Brain pericyte (primary cell): ENCODE data around the gene PRPH2.
A peak's percentile ranks its signal among the peaks of the same experiment; 100 is the strongest.

Experiments
- DNase-seq: peaks from one replicate; pipeline ENCODE4 v3.0.0-alpha.2; 2012; ENCODE audit warnings: low read depth, low spot score

The PRPH2 gene, protein sequence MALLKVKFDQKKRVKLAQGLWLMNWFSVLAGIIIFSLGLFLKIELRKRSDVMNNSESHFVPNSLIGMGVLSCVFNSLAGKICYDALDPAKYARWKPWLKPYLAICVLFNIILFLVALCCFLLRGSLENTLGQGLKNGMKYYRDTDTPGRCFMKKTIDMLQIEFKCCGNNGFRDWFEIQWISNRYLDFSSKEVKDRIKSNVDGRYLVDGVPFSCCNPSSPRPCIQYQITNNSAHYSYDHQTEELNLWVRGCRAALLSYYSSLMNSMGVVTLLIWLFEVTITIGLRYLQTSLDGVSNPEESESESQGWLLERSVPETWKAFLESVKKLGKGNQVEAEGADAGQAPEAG

DNA sequence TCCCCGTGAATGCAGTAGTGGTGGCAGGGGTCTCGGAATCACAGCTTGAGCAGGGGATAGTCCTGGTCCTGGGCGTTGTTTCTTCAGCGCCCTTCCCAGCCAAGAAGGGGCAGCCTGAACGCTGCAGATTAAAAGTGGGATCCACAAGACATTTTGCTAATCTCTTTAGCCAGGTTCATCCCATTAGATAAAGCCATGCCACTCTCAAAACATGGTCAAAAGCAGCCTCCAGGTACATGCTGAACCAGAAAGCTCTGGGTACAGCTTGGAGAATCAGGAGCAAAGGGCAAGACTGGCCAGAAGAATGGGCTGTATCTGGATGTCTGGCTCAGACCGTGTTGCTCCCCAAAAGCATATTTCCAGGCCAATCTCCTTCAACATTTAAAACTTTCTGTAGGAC, at the start of gene PRPH2:
Gene PRPH2, minus strand, starts transcription at position 101 of the 400 bp plus-strand sequence. CDS start 263 bp downstream, outside the sequence.
- no peak for DNase-seq

DNA sequence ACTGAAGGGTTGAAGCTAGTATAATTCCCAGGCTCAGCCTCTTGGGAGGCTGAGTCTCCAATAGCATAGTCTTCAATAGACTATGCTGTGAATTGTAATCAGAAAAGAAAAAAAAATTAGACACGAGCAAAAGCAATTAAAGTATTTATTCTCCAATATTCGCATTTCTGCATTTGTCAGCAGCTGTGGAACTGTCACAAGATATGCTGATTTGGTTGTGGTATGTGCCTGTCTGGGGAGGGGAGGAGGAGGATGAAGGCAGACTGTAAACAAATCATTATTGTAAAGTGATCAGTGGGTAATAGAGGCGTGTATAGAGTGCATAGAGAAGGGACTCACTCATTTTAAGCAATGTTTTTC, 49.3 kb upstream of the PRPH2 start:
- DNase-seq = no peak

DNA sequence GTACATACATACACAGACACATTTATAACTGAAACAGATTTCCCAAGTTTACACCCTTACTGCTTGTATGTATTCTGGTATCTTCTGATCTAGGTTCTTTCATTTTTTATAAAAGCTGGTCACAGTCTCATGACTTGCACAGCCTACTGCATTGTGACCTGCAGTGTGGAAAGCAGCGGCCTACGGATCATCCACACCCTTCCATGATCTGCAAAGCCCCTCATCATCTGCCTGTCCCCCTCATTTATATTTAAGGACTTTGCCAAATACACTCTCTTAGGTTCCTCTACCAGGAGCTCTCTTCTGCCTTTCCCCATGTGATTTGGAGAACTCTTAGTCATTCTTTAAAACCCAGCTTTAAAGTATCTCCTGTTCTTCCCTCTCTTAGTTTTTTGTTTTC, 47.4 kb upstream of the PRPH2 start:
- DNase-seq = no peak

DNA sequence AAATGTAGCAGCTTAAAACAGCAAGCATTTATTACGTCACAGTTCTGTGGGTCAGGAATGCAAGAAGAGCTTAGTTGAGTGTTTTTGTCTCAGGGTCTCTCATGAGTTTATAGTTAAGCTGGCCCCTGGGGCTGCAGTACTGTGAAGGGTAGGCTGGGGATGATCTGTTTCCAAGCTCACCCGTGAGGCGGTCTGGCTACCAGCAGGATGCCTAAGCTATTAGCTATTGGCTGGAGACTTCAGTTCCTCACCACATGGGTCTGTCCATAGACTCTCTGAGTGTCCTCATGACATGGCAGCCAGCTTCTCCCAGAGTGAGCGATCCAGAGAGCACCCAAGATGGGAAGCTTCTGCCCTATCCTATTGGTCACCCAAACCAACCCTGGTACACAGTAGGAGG, 46.7 kb upstream of the PRPH2 start:
- no peak for DNase-seq

DNA sequence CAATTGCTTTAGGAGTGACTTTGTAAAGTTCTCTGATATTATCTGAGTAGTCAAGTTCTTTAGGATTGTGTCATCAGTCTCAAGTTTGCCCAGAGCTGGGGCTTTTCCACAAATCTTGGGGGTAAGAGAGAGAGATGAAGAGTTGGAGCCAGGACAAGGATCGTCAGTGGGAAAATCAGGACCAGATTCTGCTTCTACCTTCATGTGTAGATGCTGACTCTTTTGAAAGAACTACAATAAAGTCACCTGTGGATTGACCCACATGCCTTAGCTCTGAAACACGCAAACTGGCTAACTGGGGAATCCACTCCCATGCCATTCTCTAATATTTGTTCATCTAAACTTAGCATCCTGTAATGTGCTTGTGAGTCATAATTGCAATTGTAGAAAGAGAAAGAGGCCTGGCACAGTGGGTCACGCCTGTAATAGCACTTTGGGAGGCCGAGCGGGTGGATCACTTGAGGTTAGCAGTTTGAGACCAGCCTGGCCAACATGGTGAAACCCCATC, 43.8 kb upstream of the PRPH2 start:
- DNase-seq = no peak

DNA sequence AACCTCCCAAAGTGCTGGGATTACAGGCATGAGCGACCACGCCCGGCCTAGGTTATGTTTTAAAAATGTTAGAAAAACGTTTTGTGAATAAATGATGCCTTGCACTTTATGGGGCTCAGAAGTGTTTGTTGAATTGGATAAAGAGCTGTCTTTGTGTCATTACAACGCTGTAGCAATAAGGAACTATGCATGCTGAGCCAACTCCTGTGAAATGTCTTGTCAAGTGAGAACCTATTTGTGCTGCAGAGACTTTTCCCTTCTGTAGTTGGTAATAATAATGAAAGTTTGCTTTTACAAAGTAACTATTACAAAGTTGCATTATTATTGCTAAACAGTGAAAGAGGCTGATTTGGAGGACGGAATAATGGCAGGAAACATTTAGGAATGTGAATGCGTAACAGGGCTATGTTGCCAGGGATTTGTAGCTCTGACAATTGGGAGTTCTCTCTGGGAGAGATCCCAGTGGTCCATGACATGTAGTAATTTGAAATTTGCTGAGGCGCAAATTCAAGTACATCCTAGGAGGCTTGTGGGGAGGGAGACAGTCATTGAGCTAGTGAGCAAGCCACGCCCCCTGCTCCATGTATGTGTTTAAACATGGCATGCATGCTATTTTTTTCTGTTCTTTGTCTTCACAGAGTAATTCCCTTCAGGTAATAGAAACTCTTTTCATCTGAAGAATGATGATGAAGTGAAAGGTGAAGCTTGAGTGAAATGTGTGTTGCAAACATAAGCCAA, 42.7 kb upstream of the PRPH2 start:
- DNase-seq = no peak

DNA sequence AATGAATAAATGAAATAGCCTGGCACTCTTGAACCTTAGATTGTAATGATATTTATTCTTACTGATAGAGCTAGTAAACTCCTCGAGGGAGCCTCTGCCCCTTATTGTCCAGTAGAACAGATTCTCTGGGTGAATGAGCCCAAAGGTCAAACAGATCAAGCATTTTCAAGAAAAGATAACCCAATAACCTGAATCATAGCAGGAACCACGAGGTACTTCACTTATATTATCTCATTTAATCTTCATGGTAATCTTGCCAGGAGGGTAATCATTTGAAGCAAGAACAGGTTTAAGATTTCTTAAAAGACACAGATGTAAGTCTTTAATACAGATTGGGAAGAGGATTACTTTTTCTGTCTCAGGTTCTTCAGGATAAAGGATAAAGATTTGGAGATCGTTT, 40.6 kb upstream of the PRPH2 start:
- DNase-seq = no peak

DNA sequence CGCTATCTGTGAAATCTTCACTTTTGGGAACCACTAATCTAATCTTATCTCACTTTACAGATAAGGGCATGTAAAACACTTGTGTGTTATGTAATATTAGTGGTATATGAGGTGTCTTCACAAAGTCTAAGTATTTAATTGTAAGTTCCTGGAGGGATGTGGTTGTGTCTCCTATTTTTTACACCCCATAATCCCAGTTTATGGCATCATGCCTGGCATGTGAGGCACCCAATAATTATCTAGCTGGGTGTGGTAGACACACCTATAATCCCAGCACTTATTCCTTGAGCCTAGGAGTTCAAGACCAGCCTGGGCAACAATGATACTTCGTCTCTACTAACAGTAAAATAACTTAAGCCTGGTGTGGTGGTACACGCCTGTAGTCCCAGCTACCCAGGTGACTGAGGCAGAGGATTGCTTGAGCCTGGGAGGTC, 40.0 kb upstream of the PRPH2 start:
- no peak for DNase-seq

DNA sequence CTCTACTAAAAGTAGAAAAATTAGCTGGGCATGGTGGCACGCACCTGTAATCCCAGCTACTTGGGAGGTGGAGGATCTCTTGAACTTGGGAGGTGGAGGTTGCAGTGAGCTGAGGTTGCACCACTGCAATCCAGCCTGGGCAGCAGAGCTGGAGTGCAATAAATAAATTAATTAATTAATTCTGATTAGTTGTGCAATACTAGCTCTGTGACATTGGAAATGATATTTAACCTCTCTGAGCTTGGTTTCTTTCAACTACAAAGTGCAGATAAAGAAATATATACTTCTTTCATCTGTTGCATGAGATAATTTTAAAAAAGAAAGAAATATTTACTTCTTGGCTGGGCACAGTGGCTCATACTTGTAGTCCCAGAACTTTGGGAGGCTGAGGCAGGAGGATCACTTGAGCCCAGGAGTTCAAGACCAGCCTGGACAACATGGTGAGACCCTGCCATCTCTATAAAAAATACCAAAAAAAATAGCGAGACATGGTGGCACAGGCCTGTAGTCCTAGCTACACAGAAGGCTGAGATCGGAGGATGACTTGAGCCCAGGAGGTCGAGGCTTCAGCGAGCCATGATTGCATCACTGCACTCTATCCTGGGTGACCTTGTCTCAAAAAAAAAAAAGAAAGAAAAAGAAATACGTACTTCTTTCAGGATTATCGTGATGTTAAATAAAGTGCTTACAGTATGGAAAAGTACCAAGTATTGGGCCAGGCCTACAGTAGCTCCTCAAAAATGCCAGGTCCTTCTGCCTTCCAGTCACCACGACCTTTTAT, 39.1 kb upstream of the PRPH2 start:
- DNase-seq = no peak

DNA sequence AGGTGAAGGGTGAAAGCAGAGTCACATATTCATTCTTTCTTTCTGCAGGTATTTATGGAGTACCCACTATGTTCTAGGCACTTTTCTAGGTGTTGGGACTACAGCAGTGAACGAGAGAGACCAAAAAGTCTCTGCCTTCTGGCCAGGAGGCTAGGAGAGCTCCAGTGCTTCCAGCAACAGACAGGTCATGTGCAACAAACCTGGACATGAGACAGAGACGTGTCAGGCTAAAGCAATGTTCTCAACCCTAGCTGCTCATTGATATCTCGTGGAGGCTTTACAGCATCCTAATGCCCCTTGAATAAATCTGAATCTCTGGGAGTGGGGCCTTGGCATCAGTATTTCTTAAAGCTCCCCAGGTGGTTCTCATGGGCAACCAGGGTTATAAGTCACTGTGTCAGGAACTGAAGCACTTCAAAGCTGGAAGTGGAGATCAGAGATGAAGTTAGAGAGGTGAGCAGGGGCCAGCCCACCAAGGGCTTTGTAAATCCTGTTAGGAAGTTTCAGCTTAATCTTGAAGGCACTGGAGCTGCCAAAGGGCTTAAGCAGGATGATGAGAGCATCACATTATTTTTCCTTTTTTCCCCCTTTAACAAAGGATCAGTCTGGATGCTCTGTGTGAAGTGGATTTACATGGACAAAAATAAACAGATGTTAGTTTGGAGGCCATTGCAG, 36.5 kb upstream of the PRPH2 start:
- DNase-seq = no peak

DNA sequence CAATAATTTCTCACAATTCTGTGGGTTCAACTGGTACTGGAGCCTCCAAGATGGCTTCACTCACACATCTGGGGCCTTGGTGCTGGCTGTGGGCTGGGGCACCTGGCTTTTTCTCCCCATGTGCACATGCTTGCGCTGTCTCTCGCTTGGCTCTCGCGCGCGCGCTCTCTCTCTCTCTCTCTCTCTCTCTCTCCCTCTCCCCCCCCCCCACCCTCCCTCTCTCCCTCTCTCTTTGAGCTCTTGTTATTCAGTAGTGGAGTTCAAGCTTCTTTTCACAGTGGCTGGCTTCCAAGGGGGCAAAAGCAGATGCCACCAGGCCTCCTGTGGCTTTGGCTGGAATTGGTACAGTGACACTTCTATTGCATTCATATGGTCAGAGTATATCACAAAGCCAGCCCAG, 34.3 kb upstream of the PRPH2 start:
- DNase-seq = no peak

DNA sequence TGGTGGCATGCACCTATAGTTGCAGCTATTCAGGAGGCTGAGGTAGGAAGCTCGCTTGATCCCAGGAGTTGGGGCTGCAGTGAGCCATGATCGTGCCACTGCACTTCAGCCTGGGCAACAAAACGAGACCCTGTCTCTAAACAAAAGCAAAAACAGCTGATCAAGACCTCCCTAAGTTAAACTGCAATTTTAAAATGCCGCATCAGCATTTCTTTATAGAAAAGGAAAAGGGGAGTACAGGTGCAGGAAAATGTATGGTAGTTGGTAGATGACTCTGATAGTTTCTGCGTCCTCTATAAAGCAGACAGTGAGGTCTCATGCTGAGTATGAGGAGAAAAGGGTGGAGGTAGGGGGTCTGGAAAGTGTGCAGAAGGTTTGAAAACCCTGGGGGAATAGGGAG, 32.4 kb upstream of the PRPH2 start:
- DNase-seq = no peak

DNA sequence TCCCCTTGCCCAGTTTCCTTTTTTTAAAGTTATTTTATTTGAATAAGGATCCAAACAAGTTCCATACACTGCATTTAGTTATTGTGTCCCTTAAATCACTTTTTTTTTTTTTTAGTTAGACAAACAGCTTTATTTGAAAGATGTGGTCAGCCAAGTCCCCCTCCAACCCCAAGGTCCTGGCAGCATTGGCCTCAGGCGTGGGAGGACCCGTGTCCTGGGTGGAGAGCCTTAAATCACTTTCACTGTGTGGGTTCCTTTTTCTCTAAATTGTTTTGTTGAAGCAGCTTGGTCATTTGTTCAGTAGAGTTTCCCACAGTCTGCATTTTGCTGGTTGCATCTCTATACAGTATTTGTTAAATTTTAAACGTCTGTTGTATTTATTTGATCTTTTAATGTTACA, 28.7 kb upstream of the PRPH2 start:
- DNase-seq = no peak

DNA sequence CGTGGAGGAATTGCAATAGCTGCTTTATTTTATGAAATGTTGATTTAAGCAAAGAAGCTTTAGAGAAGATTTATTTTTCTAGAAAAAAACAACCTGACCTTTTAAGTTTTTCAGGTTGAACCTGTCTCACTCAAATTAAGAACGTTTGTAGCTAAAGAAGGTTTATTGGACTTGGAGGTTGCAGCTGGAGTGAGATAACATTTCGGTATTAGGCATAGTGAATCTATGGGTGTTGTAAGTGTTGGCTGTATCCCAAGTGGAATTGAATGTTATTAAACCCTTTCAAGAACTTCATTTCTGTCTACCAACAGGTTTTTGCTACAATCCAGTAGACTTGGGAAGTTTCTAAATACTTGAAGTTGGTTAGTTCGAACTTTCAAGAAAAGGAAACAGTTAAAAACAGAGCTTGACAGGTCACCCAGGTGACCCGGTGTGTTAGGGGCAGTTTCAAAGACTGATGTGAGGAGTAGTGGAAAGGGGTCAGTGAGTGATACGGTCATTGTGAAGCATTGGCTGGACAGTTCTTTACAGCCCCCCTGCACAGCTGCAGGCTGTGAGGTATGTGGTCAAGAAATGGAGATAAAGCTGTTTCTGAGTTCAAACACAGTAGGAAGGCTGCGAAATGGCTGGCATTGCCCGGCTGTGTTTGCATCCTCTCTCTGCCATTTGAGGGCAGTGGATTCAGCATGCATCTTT, 26.0 kb upstream of the PRPH2 start:
- DNase-seq = no peak

DNA sequence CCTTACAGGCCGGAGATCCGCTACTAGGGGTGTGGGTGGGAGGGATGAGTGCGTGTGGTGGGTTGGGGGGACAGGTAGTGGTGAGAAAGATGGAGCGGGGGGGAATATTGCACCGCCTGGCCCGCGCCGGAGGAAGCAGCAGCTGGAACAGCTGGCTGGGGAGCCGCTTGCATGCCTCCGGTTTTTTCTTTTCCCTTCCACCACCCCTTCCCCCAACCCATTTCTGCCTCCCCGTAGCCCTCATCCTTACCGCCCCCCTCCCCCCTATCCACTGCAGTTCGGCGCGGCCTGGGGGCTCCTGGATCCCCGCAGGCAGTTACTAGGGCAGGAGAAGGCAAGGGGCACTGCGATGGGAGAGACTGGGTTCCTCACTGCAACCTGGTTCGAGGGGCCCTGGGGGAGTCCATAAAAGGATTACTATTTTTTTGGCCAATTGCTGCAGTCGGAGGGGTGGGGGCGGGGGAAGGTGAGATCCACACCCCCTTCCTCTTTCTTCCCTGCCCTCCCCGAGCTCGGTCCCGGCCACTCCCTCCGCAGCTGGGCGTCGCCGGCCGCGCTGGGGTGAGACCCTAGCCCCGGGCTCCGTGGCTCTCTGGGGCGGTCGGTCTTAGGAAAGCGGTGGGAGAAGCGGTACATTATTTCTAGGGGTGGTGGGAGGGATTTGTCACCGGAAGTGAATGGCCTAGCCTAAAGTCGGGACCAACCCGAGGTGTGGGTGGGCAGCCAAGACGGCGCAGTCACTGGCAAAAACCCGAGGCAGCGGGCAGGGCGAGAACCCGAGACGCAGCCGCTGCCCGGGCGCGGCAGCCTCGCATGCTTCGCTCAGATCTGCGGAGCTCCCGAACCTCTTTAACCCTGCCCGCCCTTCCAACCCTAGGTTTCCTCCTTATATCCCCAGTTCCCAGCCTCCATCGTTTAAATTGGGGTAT, 24.3 kb upstream of the PRPH2 start:
- DNase-seq = peak; percentile 79

DNA sequence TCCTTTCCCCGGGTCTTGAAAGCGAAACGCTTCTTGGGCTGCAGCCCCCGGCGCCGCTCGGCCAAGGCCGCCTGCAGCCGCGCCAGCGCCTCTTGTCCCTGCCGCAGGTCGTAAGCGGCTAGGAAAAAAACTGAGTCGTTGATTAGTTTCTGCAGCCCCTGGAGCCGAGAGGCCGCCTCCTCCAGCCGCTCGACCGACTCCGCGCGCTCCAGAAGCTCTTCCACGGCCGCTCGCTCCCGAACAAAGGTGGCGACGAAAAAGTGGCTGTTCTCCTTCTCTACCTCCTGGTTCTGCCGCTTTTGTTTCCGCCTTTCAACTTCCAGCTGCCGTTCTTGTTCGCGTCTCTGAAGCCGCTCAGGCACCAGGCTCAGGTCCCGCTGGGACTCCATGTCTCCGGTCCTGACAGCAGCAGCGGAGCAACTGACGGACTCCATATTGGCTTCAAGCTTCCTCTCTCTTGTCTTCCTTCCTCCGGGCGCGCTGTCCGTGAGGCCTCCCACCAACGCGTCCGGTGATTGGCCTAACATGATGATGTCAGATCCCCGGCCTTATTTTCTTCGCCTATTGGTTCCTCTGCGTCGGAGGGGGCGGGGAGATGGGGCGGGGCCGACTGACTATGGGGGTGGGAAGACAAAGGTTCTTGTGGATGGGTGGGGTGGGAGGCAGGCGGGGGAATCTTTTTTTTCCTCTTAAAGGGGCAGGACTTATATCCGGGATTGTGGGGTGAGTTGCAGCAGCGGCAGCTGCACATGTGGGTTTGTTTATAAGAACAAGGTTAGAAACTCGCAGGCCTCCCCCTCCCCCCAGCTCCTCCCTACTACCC, 23.5 kb upstream of the PRPH2 start, which contains the start of gene TBCC:
Gene TBCC, minus strand, starts transcription at position 464 of the 823 bp plus-strand sequence. Its CDS starts 30 bp downstream, at position 434.
- peak; percentile 93 for DNase-seq

DNA sequence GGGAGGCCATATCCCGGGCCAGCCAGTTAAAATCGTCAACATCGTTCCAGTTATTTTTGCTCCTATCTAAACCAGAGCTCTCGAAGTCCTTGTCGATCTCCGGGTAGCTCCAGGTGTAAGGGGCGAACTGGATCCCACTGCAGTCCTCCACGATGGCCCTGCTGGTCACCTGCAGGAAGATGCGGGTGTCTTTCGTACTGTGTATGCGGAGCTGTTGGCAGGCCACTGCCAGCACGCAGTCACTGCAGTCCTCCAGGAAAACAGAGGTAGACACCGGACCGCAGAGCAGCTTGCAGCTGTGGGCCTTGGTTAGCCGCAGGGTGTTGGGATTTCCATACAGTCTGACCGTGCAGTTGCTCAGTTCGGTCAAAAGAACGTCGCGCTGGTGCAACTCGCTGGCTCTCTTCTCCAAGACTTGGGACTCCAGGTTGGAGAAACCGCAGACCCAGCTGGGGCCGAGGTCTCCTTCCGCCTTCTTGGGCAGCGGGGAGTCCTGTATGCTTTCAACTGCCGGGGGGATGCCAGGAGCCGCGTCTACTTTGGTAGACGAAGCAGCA, 22.8 kb upstream of the PRPH2 start:
- DNase-seq = no peak

DNA sequence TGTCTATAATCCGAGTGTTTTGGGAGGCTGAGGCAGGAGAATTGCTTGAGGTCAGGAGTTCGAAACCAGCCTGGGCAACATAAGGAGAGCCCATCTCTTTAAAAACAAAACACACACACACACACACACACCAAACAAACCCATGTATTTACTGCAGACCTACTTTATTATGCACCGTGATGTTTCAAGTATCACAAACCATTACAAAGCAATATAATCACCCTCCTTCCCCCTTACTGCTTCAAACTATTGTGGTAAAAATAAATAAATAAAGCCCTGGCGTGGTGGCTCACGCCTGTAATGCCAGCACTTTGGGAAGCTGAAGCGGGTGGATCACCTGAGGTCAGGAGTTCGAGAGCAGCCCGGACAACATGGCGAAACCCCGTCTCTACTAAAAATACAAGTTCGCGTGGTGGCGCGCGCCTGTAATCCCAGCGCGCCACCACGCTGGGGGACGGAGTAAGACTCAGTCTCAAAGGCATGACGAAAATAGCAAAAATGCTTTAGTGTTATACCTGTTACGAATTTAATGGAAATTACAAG, 22.0 kb upstream of the PRPH2 start:
- DNase-seq = no peak
